Measurements from ENCODE around the gene TCOF1.

Gene TCOF1

GRCh38 chr5:150394131-150394530, 36.6 kb downstream of the TCOF1 start:
- no peak for DNase-seq

GRCh38 chr5:150394912-150395687, 37.6 kb downstream of the TCOF1 start:
- no peak for DNase-seq

- no peak for DNase-seq
Observed at GRCh38 chr5:150395688-150395975, 38.1 kb downstream of the TCOF1 start.

GRCh38 chr5:150396267-150396666, 38.8 kb downstream of the TCOF1 start:
- no peak for DNase-seq

GRCh38 chr5:150397146-150397781, 39.8 kb downstream of the TCOF1 start:
- DNase-seq = no peak

GRCh38 chr5:150397782-150398721, 40.6 kb downstream of the TCOF1 start:
- DNase-seq = no peak

- no peak for DNase-seq
Observed at GRCh38 chr5:150398722-150399523, 41.4 kb downstream of the TCOF1 start.

- DNase-seq = no peak
Observed at GRCh38 chr5:150399524-150400211, 42.2 kb downstream of the TCOF1 start.

- DNase-seq = no peak
Observed at GRCh38 chr5:150400316-150401075, 43.0 kb downstream of the TCOF1 start.

GRCh38 chr5:150401076-150401375, 43.5 kb downstream of the TCOF1 start:
- DNase-seq = no peak

GRCh38 chr5:150401376-150402228, 44.1 kb downstream of the TCOF1 start:
- no peak for DNase-seq

GRCh38 chr5:150402229-150402773, 44.8 kb downstream of the TCOF1 start:
- DNase-seq = no peak

GRCh38 chr5:150402901-150403342, 45.4 kb downstream of the TCOF1 start:
- DNase-seq = no peak

- no peak for DNase-seq
Observed at GRCh38 chr5:150404121-150404520, 46.6 kb downstream of the TCOF1 start.

- DNase-seq = no peak
Observed at GRCh38 chr5:150404535-150404934, 47.0 kb downstream of the TCOF1 start.

GRCh38 chr5:150404941-150405816, 47.7 kb downstream of the TCOF1 start:
- DNase-seq = no peak

GRCh38 chr5:150406103-150406722, 48.7 kb downstream of the TCOF1 start:
- no peak for DNase-seq

- DNase-seq = no peak
Observed at GRCh38 chr5:150406723-150407095, 49.2 kb downstream of the TCOF1 start.

All from stimulated activated naive CD4-positive, alpha-beta T cell treated with Interleukin-2 at 50 U/mL for 16 hours (primary cell).